T-cell (primary cell): ENCODE results near the gene BTG1. TPM values are rescaled to one million over a fixed set of nuclear protein-coding genes. Genes with fewer than 3 reads are reported as not detected.
"Not testable (repeated sequence)": the region's sequence is repeated elsewhere in the genome, so short reads cannot be mapped to it uniquely, and the experiment has no call there.

Source experiments
- ATAC-seq, 4 experiments: fragments of 200-7000 bp in 3 of 4; fragments of 150-1000 bp in 1 of 4; cut with Tn5 transposase; replicated peaks in 1 of 4; 1 replicate in 3 of 4; 2 replicates in 1 of 4; pipeline ENCODE4 v1.10.0; 2021; ENCODE audit warnings: moderate library complexity in 3 of 4, mild to moderate bottlenecking in 2 of 4, moderate number of reproducible peaks in 1 of 4
- CTCF ChIA-PET, 2 donors: fragments of 300-600 bp; sonication (Branson Sonifier 250); formaldehyde crosslinking; loops; one replicate each; lab custom pipeline; 2022; ENCODE audit warnings: antibody characterized with exemption in 2 of 2; lab: Charles Lee
- POLR2A ChIA-PET, 2 donors: fragments of 300-600 bp; sonication (Branson Sonifier 250); formaldehyde crosslinking; loops; one replicate each; lab custom pipeline; 2022; ENCODE audit warnings: antibody characterized with exemption in 2 of 2; lab: Charles Lee
- DNase-seq, 35 experiments: peaks; one replicate each; pipeline versions ENCODE4 v3.0.0 to v3.0.0-alpha.2; 2013 to 2023
- H3K27ac ChIP-seq: one replicate; pipeline ENCODE4 v1.5.1; 2013; ENCODE audit warnings: low read length
- H3K27me3 ChIP-seq, 2 experiments: replicated peaks in 1 of 2; 1 replicate in 1 of 2; 2 replicates in 1 of 2; pipeline versions ENCODE4 v1.6.1 to v1.7.0; 2013; ENCODE audit warnings: low read length in 1 of 2, mixed read lengths in 1 of 2; ENCODE audit not compliant: control insufficient read depth in 2 of 2, insufficient read depth in 2 of 2; ENCODE audit errors: extremely low read depth in 1 of 2
- H3K36me3 ChIP-seq, 2 donors: 1 replicate in 1 of 2; 2 replicates in 1 of 2; pipeline versions ENCODE4 v1.6.1 to v1.7.0; 2013; ENCODE audit warnings: low read length in 1 of 2; ENCODE audit not compliant: control insufficient read depth in 2 of 2, insufficient read depth in 1 of 2; ENCODE audit errors: extremely low read depth in 1 of 2
- H3K4me1 ChIP-seq, 2 experiments: 1 replicate in 1 of 2; 2 replicates in 1 of 2; pipeline versions ENCODE4 v1.6.1 to v1.7.0; 2013; ENCODE audit warnings: low read length in 2 of 2, mixed read lengths in 1 of 2; ENCODE audit not compliant: insufficient read depth in 2 of 2, control insufficient read depth in 1 of 2; ENCODE audit errors: extremely low read depth in 1 of 2
- H3K4me3 ChIP-seq, 2 donors: 1 replicate in 1 of 2; 2 replicates in 1 of 2; pipeline versions ENCODE4 v1.5.1 to v1.7.0; 2013; ENCODE audit warnings: mild to moderate bottlenecking in 2 of 2, low read length in 1 of 2, moderate library complexity in 1 of 2; ENCODE audit not compliant: control insufficient read depth in 1 of 2; ENCODE audit errors: extremely low read depth in 1 of 2
- H3K9me3 ChIP-seq: 2 replicates; pipeline ENCODE4 v1.7.0; 2013
- H3K27ac Mint-ChIP-seq, 2 donors: one replicate each; pipeline ENCODE4 v1.8.0; 2020 to 2021; ENCODE audit warnings: mild to moderate bottlenecking in 2 of 2, mixed read lengths in 2 of 2
- H3K27me3 Mint-ChIP-seq, 2 donors: one replicate each; pipeline ENCODE4 v1.8.0; 2021 to 2022; ENCODE audit warnings: mixed read lengths in 2 of 2
- H3K36me3 Mint-ChIP-seq: one replicate; pipeline ENCODE4 v1.8.0; 2021; ENCODE audit warnings: mixed read lengths
- H3K4me1 Mint-ChIP-seq, 3 donors: one replicate each; pipeline ENCODE4 v1.8.0; 2020 to 2022; ENCODE audit warnings: mixed read lengths in 3 of 3, mild to moderate bottlenecking in 1 of 3
- H3K4me3 Mint-ChIP-seq, 3 donors: one replicate each; pipeline ENCODE4 v1.8.0; 2020 to 2022; ENCODE audit warnings: mild to moderate bottlenecking in 3 of 3, mixed read lengths in 3 of 3, moderate library complexity in 3 of 3
- H3K9me3 Mint-ChIP-seq, 3 donors: one replicate each; pipeline ENCODE4 v1.8.0; 2020 to 2022; ENCODE audit warnings: mixed read lengths in 3 of 3
- WGBS: methylation state at CpG from one replicate; pipeline ENCODE4 v1.1.5; 2013; ENCODE audit warnings: missing lambda C conversion rate; ENCODE audit not compliant: insufficient coverage; 5-methylcytosine and 5-hydroxymethylcytosine counted together
- total RNA-seq, 35 experiments: library from RNA in 6 of 35; stranded (reverse) in 6 of 35; fragments of 120-200 nt in 1 of 35; gene quantifications; one replicate each; pipeline versions ENCODE4 v1.2.1 to v1.2.4 and lab custom pipeline; 2013 to 2026

BTG1 gene
- total RNA-seq, 5 donors from 2014 or later (not counting 1 experiment from before 2014, with no cell fraction given) = 484 to 1,238 (median 551) TPM

DNA sequence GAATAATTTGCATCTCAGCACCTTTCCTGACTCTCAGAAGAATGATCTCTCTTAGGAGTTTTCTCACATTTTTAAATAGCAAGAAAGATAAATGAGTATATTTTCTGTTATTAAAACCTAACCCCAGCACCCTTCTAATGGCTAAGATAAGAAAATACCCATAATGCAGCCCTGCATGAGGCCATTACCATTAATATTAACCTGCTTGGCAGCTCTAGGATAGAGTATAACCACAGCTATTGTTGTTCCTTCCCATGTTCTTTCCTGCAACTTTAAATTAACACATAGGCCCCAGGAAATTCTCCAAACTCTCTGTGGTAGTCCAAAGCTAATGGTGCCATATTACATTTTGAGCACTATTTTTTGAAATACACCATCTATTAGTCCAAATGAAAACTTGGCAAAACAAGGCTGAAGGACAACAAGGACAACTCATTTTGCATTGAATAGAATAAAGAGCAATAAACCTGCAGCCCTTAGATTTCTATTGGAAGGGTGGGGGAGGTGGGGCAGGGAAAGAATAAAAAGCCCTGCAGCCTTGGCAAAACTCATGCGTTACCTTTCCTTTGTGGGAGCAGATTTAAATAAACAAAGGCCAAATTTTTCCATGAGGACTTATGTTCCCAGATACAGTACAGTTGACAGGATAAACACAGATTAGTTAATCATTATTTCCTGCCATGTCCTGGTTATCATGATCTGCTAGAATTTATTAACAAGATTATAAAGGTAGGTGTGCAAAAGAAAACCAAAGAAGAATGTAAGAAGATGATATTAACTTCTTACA lies 46.9 kb downstream of the BTG1 start:
- WGBS = no CpG with 5 or more reads among the region's 1 CpG
- H3K36me3 ChIP-seq = no peaks in the 10 kb centered on the region
- no peak overlapping the region for H3K27ac ChIP-seq
- Mint-ChIP-seq H3K27me3 (no peaks in the 10 kb centered on the region), H3K4me3 (no peak overlapping the region), H3K4me1 (peaks cover 42 to 54% (median 54%) of the 10 kb centered on the region in 3 donors), H3K9me3 (peaks cover 6 to 16% (median 16%) of the 10 kb centered on the region in 3 donors), H3K27ac (peak overlapping the region in 1 of 2 donors; percentile 39), H3K36me3 (peaks cover 20% of the 10 kb centered on the region)
- H3K9me3 ChIP-seq = no peaks in the 10 kb centered on the region
- H3K27me3 ChIP-seq = no peaks in the 10 kb centered on the region
- ATAC-seq (no peak), DNase-seq (no peak)
- CTCF ChIA-PET = interaction anchor here (0.6 to 0.7 kb wide), 3 partner anchors 24 to 518 kb away, joined by 3 to 5 read pairs (median 5); no protein-coding TSS in a partner anchor
- no peak overlapping the region for H3K4me3 ChIP-seq
- peaks cover 0 to 16% of the 10 kb centered on the region in 2 experiments for H3K4me1 ChIP-seq
- POLR2A ChIA-PET = interaction anchor here (0.6 to 1.1 kb wide), 5 partner anchors 15 to 383 kb away, joined by 3 read pairs; partner anchors contain the start of gene BTG1 (in 1 of the 2)

DNA sequence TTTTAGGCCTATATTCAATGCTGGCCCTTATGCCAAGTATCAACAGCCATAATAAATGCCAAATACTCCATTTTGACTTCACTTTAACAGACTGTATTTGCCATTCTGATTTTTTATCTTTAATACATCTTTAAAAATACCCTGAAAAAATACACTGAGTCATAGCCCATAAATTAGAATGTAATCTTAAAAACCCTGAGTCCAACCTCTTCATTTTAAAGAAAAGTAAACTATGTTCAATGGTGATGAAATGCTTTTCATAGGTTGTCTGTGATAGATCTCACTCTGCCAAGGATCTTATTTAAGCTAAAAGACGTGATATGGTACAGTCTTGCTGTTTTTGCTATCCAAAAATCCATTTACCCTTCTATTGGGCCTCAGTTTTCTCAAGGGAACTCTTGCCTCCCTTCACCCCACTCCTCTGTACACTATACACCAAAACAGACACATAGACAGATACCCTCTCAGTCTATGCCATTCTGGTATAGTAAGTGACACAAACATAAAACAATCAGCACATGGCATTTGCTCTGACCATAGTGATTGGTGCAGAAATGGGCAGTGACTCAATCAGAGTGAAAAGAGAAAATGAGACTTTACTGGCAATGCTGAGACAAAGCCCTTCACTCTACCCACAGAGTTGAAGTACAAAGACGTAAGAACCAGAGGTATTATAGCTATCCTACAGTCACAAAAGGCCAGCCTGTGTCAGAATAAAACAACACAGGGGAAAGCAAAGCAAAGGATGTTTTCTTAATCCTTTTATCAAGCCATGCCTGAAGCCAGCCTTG lies 49.1 kb downstream of the BTG1 start:
- no peak overlapping the region for H3K4me3 ChIP-seq
- peaks cover 6 to 16% (median 16%) of the 10 kb centered on the region in 3 donors for H3K9me3 Mint-ChIP-seq
- CTCF ChIA-PET = interaction anchor here in 1 of 2 donors (0.6 kb wide), 4 partner anchors 185 to 1206 kb away, joined by 3 to 4 read pairs (median 4); no protein-coding TSS in a partner anchor

DNA sequence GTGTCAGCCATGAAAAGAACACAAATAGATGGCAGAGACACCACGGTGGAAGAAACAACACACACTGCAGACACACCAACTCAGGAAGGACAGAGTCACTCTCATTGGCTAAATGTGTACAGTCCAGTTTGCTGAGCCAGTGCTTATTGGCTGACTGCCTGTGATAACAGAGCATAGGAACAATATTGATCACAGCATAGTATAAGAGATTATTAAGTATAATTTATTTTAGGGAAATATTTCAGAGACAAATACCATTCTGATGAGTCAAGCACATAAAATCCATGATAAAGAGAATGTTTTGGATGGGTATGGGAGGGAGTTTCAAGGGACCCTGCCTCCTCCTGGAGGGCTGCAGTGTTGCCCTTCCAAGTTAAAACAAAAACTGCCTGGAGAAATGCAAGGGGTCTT lies 50.9 kb downstream of the BTG1 start:
- Histone ChIP-seq H3K27me3 (no peaks in the 10 kb centered on the region), H3K36me3 (no peaks in the 10 kb centered on the region), H3K4me3 (no peak overlapping the region), H3K4me1 (peaks cover 0 to 16% of the 10 kb centered on the region in 2 experiments), H3K9me3 (no peaks in the 10 kb centered on the region), H3K27ac (no peak overlapping the region)
- ChIA-PET CTCF (interaction anchor here in 1 of 2 donors (0.6 kb wide), 1 partner anchor 89 kb away, joined by 4 read pairs; no protein-coding TSS in a partner anchor), POLR2A (interaction anchor here in 1 of 2 donors (1.2 kb wide), 1 partner anchor 24 kb away, joined by 3 read pairs; no protein-coding TSS in a partner anchor)
- Mint-ChIP-seq H3K27me3 (no peaks in the 10 kb centered on the region), H3K9me3 (peaks cover 0 to 6% (median 5%) of the 10 kb centered on the region in 3 donors), H3K27ac (no peak overlapping the region), H3K36me3 (peaks cover 7% of the 10 kb centered on the region), H3K4me3 (no peak overlapping the region), H3K4me1 (peaks cover 51 to 56% (median 56%) of the 10 kb centered on the region in 3 donors)
- WGBS = no CpG with 5 or more reads among the region's 1 CpG
- ATAC-seq (no peak), DNase-seq (no peak)

More for the DNA sequence above, 49.1 kb downstream of the BTG1 start:
- no peak for DNase-seq
- no peaks in the 10 kb centered on the region for H3K9me3 ChIP-seq
- H3K27ac Mint-ChIP-seq = peak overlapping the region; percentile 29 to 62
- 40% methylated on average over 1 of the region's 2 CpGs for WGBS
- H3K27me3 ChIP-seq = no peaks in the 10 kb centered on the region
- H3K36me3 Mint-ChIP-seq = peaks cover 20% of the 10 kb centered on the region
- H3K4me1 ChIP-seq = peaks cover 0 to 16% of the 10 kb centered on the region in 2 experiments
- ATAC-seq = peak in 3 of 4 experiments; percentile 33 to 50 (median 45)
- no peaks in the 10 kb centered on the region for H3K27me3 Mint-ChIP-seq
- no peaks in the 10 kb centered on the region for H3K36me3 ChIP-seq
- H3K4me3 Mint-ChIP-seq = no peak overlapping the region
- POLR2A ChIA-PET = interaction anchor here (0.6 to 1.9 kb wide), 9 partner anchors 8 to 439 kb away, joined by 3 to 5 read pairs (median 3); no protein-coding TSS in a partner anchor
- peaks cover 45 to 54% (median 53%) of the 10 kb centered on the region in 3 donors for H3K4me1 Mint-ChIP-seq
- no peak overlapping the region for H3K27ac ChIP-seq

DNA sequence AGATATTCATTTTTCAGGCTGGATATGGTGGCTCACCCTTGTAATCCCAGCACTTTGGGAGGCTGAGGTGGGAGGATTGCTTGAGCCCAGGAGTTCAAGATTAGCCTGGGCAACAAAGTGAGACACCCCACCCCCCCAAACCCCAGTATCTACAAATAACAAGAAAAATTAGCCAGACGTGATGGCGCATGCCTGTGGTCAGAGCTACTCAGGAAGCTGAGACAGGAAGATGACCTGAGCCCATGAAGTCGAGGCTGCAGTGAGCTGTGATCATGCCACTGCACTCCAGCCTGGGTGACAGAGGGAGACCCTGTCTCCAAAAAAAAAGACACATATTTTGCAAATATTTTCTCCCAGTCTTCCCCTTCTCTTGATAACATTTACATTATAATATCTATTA lies 51.3 kb downstream of the BTG1 start:
- not testable (repeated sequence) for H3K9me3 ChIP-seq, H3K36me3 Mint-ChIP-seq, H3K27ac ChIP-seq, H3K9me3 Mint-ChIP-seq, DNase-seq, H3K27me3 Mint-ChIP-seq, H3K27ac Mint-ChIP-seq, H3K36me3 ChIP-seq, H3K4me3 ChIP-seq, H3K27me3 ChIP-seq, H3K4me3 Mint-ChIP-seq, ATAC-seq
- H3K4me1 Mint-ChIP-seq = peaks cover 51 to 56% (median 56%) of the 10 kb centered on the region in 3 donors
- no CpG with 5 or more reads among the region's 3 CpGs for WGBS
- ChIA-PET CTCF (interaction anchor here (0.6 to 0.7 kb wide), 2 partner anchors 89 to 167 kb away, joined by 4 to 5 read pairs; no protein-coding TSS in a partner anchor), POLR2A (interaction anchor here in 1 of 2 donors (1.2 kb wide), 1 partner anchor 25 kb away, joined by 3 read pairs; no protein-coding TSS in a partner anchor)
- H3K4me1 ChIP-seq = peaks cover 4 to 16% of the 10 kb centered on the region in 2 experiments
